H1 (cell line): Measurements from ENCODE around the gene OR13J1. TPM values are rescaled to one million over a fixed set of nuclear protein-coding genes. Genes with fewer than 3 reads are reported as not detected.

Source experiments
- ATF3 ChIP-seq: IDR thresholded peaks from 2 replicates; pipeline ENCODE4 v1.6.1; 2011; ENCODE audit warnings: low read depth, mild to moderate bottlenecking, low read length; ENCODE audit not compliant: insufficient read depth
- CTCF ChIP-seq, 3 experiments: IDR thresholded peaks; 1 replicate in 2 of 3; 2 replicates in 1 of 3; pipeline versions ENCODE4 v1.5.1 to v1.6.1; 2011; ENCODE audit warnings: low read length in 3 of 3, mild to moderate bottlenecking in 3 of 3, inconsistent platforms in 2 of 3, low read depth in 1 of 3, moderate library complexity in 1 of 3; ENCODE audit not compliant: insufficient read depth in 1 of 3; ENCODE audit errors: control extremely low read depth in 1 of 3
- EP300 ChIP-seq, 2 experiments: IDR thresholded peaks; 1 replicate in 1 of 2; 2 replicates in 1 of 2; pipeline ENCODE4 v1.6.1; 2011 to 2012; ENCODE audit warnings: low read depth in 2 of 2, low read length in 2 of 2, mild to moderate bottlenecking in 2 of 2, borderline replicate concordance in 1 of 2, inconsistent platforms in 1 of 2, moderate library complexity in 1 of 2
- GTF2F1 ChIP-seq: IDR thresholded peaks from 2 replicates; pipeline ENCODE4 v1.6.1; 2012; ENCODE audit warnings: low read depth, low read length, improper control_type of control experiment, borderline replicate concordance
- MAFK ChIP-seq: IDR thresholded peaks from 2 replicates; pipeline ENCODE4 v1.6.1; 2012; ENCODE audit warnings: low read depth, mild to moderate bottlenecking, improper control_type of control experiment, low read length
- SUZ12 ChIP-seq: fragments of 200-600 bp; sonication (generic); IDR thresholded peaks from 2 replicates; pipeline ENCODE4 v1.6.1; 2012; ENCODE audit warnings: mild to moderate bottlenecking, inconsistent platforms, low read length, moderate library complexity, mixed read lengths
- TAF7 ChIP-seq: optimal IDR thresholded peaks from 2 replicates; pipeline ENCODE3; 2011; ENCODE audit warnings: low read depth, mild to moderate bottlenecking, inconsistent platforms, low read length, moderate library complexity, borderline replicate concordance
- TBP ChIP-seq: IDR thresholded peaks from 2 replicates; pipeline ENCODE4 v1.6.1; 2011; ENCODE audit warnings: low read depth, low read length, improper control_type of control experiment
- polyA plus RNA-seq, 7 experiments: library from polyadenylated mRNA; depleted of rRNA in 3 of 7; stranded (reverse) in 5 of 7; unstranded in 2 of 7; fragments of >200 nt in 5 of 7; fragments of 200-250 nt in 2 of 7; gene quantifications; 1 replicate in 5 of 7; 2 replicates in 1 of 7; 4 replicates in 1 of 7; pipeline versions ENCODE4 v1.2.1 to v1.2.3, GENCODE V29; 2011 to 2013; ENCODE audit warnings: missing spikeins in 2 of 7, mixed read lengths in 2 of 7
- total RNA-seq: library from RNA; stranded (reverse); fragmentation: NEBNext Ultra II Directional; extraction: Animal tissue kit (Norgen Biotek cat#: 25700); gene quantifications from 2 replicates; pipeline ENCODE4 v1.2.1, GENCODE V29; 2021

Gene OR13J1
- total and polyA plus RNA-seq, 2 of the 8 experiments (the other 6 are each of a cell fraction or from before 2014, with no cell fraction given) = not detected

GRCh38 chr9:35854091-35854762, 16.0 kb downstream of the OR13J1 start (continued):
- no peak for TF ChIP-seq CTCF (IDR thresholded peaks at IDR 0.05; ENCODE audit: control extremely low read depth in 1 of 3, insufficient read depth in 1 of 3, low read depth in 1 of 3, low read length in 3 of 3)
- no peak for TF ChIP-seq TBP
- TF ChIP-seq SUZ12 = no peak
- TF ChIP-seq GTF2F1 = no peak
- no peak for TF ChIP-seq ATF3
- TF ChIP-seq EP300 (IDR thresholded peaks at IDR 0.05; ENCODE audit: borderline replicate concordance in 1 of 2, low read depth in 2 of 2, low read length in 2 of 2) = no peak
- no peak for TF ChIP-seq MAFK
- no peak for TF ChIP-seq TAF7
- TF ChIP-seq, all 59 proteins: peak for 0
